ENCODE results near the gene DMBT1. TPM values are rescaled to one million over a fixed set of nuclear protein-coding genes. Genes with fewer than 3 reads are reported as not detected.

Gene DMBT1
- total RNA-seq, 1 donor from 2014 or later: not detected

DNA sequence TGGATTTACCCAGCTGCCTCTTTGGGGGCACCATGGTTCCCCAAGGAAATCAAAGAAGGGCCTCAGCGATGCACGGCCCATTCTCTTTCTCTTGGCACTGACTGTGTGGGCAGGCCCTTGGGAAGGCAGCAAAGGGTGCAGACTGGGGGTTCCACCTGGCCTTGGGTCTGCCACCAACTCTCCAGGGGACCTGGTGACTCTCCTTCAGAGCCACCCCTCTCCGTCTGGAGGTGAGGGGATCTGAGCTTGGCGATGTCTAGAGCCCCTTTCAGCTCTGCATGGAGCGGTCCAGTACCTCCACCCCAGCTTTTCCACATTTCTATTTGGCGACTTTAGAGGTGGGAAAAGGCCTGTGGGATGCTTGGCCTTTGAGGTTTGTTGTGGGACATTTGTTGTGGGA lies 70.0 kb downstream of the DMBT1 start:
- Histone ChIP-seq H4K20me1 (ENCODE audit: low read depth) (no peaks in the 10 kb centered on the region), H3K27ac (no peak overlapping the region), H2AFZ (replicated peaks) (no peak overlapping the region), H3K9me3 (ENCODE audit: low read depth) (no peaks in the 10 kb centered on the region), H3K4me3 (no peak overlapping the region), H3K36me3 (no peaks in the 10 kb centered on the region), H3K79me2 (ENCODE audit: low read depth) (no peaks in the 10 kb centered on the region), H3K4me2 (no peak overlapping the region), H3F3A (ENCODE audit: low read depth) (no peaks in the 10 kb centered on the region), H3K9ac (no peak overlapping the region), H3K27me3 (no peaks in the 10 kb centered on the region), H3K4me1 (no peaks in the 10 kb centered on the region)
- Mint-ChIP-seq H3K27ac (no peak overlapping the region), H3K9me3 (no peaks in the 10 kb centered on the region), H3K4me3 (no peak overlapping the region), H3K27me3 (ENCODE audit: insufficient read depth, low read depth) (peaks cover 4% of the 10 kb centered on the region), H3K4me1 (no peaks in the 10 kb centered on the region), H3K36me3 (no peaks in the 10 kb centered on the region)
- no peak for DNase-seq (ENCODE audit: low spot score)
- TF ChIP-seq, protein P1, sequence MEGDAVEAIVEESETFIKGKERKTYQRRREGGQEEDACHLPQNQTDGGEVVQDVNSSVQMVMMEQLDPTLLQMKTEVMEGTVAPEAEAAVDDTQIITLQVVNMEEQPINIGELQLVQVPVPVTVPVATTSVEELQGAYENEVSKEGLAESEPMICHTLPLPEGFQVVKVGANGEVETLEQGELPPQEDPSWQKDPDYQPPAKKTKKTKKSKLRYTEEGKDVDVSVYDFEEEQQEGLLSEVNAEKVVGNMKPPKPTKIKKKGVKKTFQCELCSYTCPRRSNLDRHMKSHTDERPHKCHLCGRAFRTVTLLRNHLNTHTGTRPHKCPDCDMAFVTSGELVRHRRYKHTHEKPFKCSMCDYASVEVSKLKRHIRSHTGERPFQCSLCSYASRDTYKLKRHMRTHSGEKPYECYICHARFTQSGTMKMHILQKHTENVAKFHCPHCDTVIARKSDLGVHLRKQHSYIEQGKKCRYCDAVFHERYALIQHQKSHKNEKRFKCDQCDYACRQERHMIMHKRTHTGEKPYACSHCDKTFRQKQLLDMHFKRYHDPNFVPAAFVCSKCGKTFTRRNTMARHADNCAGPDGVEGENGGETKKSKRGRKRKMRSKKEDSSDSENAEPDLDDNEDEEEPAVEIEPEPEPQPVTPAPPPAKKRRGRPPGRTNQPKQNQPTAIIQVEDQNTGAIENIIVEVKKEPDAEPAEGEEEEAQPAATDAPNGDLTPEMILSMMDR (IDR thresholded peaks at IDR 0.05): no peak
- TF ChIP-seq EZH2 (IDR thresholded peaks at IDR 0.05) (no peak), EZH2phosphoT487 (IDR thresholded peaks at IDR 0.05) (no peak)

DNA sequence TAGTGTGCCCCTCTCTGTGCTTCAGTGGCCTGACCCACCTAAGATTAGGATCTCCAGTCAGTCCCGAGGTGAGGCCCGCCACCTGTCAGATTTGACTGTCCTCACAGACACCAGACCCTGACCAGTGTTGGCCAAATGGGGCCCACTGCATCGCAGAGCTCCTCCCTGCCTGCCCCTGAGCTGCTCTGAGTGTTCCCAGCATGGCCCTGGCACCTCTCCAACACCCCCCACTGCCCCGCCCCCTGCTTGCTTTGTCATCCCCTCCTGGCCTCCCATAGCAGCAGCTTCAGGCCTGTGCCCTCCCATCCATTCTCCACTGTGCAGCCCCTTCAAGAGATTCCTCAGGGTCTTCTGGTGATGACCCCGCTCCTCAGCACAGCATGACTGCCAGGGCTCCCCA lies 71.5 kb downstream of the DMBT1 start:
- Histone ChIP-seq H3K4me3 (no peak overlapping the region), H3K36me3 (no peaks in the 10 kb centered on the region), H3K27me3 (no peaks in the 10 kb centered on the region), H3K4me2 (no peak overlapping the region), H3K9ac (no peak overlapping the region), H2AFZ (replicated peaks) (no peak overlapping the region), H3K79me2 (ENCODE audit: low read depth) (no peaks in the 10 kb centered on the region), H3K9me3 (ENCODE audit: low read depth) (no peaks in the 10 kb centered on the region), H4K20me1 (ENCODE audit: low read depth) (no peaks in the 10 kb centered on the region), H3F3A (ENCODE audit: low read depth) (no peaks in the 10 kb centered on the region), H3K27ac (no peak overlapping the region), H3K4me1 (no peaks in the 10 kb centered on the region)
- DNase-seq (ENCODE audit: low spot score): no peak
- Mint-ChIP-seq H3K36me3 (no peaks in the 10 kb centered on the region), H3K4me3 (no peak overlapping the region), H3K27me3 (ENCODE audit: insufficient read depth, low read depth) (peaks cover 4% of the 10 kb centered on the region), H3K9me3 (no peaks in the 10 kb centered on the region), H3K4me1 (no peaks in the 10 kb centered on the region), H3K27ac (no peak overlapping the region)
- TF ChIP-seq EZH2 (IDR thresholded peaks at IDR 0.05) (no peak), EZH2phosphoT487 (IDR thresholded peaks at IDR 0.05) (no peak)
- TF ChIP-seq, protein P1 (IDR thresholded peaks at IDR 0.05): no peak

DNA sequence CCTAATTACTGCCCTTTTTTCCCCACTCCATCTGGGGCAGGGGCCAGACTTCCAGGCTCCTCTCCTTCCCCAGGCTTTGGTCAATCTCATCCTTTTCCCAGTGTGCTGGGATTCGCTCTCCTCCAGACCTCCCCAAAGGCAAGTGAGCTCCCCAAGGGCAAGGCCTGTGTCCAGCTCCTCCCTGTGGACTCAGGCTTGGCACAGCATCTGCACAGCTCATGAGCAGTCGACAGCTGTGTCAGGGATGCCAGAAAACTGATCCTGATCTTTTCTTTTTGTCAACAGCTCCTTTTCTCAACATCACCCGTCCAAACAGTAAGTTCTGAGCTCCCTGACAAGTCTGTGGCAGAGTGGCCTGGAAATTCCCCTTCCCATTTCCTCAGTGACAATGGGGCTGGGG lies 72.0 kb downstream of the DMBT1 start:
- Histone ChIP-seq H3K27me3 (no peaks in the 10 kb centered on the region), H3F3A (ENCODE audit: low read depth) (no peaks in the 10 kb centered on the region), H3K4me1 (no peaks in the 10 kb centered on the region), H3K4me3 (no peak overlapping the region), H3K9me3 (ENCODE audit: low read depth) (no peaks in the 10 kb centered on the region), H2AFZ (replicated peaks) (no peak overlapping the region), H3K27ac (no peak overlapping the region), H3K36me3 (no peaks in the 10 kb centered on the region), H3K79me2 (ENCODE audit: low read depth) (no peaks in the 10 kb centered on the region), H3K4me2 (no peak overlapping the region), H4K20me1 (ENCODE audit: low read depth) (no peaks in the 10 kb centered on the region), H3K9ac (no peak overlapping the region)
- no peak overlapping the region for H3K4me3 Mint-ChIP-seq
- no peaks in the 10 kb centered on the region for H3K36me3 Mint-ChIP-seq
- TF ChIP-seq EZH2 (IDR thresholded peaks at IDR 0.05) (no peak), EZH2phosphoT487 (IDR thresholded peaks at IDR 0.05) (no peak)
- TF ChIP-seq, protein P1 (IDR thresholded peaks at IDR 0.05): no peak
- no peak for DNase-seq (ENCODE audit: low spot score)
- no peaks in the 10 kb centered on the region for H3K4me1 Mint-ChIP-seq
- peak overlapping the region; percentile 30 for H3K27ac Mint-ChIP-seq
- H3K27me3 Mint-ChIP-seq (ENCODE audit: insufficient read depth, low read depth): peaks cover 4% of the 10 kb centered on the region
- H3K9me3 Mint-ChIP-seq: no peaks in the 10 kb centered on the region
